Measurements from ENCODE around the gene CAMK2D. TPM values are rescaled to one million over a fixed set of nuclear protein-coding genes. Genes with fewer than 3 reads are reported as not detected.

The CAMK2D gene
- total RNA-seq, 1 donor from 2014 or later, result 19.7 TPM

GRCh38 chr4:113559947-113560346, 201.6 kb downstream of the CAMK2D start:
- peaks cover 10% of the 10 kb centered on the region for H3K4me1 Mint-ChIP-seq (ENCODE audit: unreplicated experiment)

DNA sequence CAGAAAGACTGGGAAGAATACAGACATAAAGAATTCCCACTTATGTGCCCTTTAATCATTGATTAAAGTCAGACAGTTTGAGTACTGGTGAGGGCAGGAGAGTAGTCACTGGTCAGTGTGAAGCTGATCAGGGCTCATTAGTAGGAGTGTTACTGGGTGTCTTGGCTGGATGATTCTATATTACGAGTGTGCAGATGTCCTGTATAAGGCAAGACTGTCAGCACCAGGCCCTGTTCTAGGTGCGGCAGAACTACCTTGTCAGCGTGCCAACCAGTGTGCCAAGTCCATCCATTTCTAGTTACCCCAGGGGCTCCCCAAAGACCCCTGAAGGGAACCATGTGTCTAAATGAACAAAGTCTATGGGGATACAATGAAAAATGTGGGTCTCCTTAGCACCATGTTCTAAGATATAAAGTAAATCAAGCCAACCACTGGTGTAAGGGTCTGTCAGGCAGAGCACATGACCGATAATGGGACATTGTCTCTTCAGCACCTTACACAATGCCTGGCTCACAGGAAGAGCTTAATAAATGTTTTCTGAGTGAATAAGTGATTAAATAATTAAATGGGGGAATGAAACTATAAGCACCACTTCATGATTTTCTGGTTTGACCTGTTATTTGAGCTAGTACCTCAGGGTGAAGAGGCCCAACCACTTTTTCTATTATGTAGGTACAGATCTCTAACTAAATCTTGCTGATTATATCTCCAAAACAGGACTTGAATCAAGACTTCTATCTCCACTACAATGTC, 205.0 kb downstream of the CAMK2D start:
- TF ChIP-seq CTCF (IDR thresholded peaks at IDR 0.05; ENCODE audit: unreplicated experiment), result no peak

More at GRCh38 chr4:113559947-113560346, 201.6 kb downstream of the CAMK2D start:
- Mint-ChIP-seq H3K27me3 (ENCODE audit: unreplicated experiment) (peaks cover 2% of the 10 kb centered on the region), H3K27ac (ENCODE audit: unreplicated experiment) (no peak overlapping the region), H3K4me3 (ENCODE audit: unreplicated experiment) (no peak overlapping the region), H3K9me3 (ENCODE audit: unreplicated experiment) (no peaks in the 10 kb centered on the region), H3K36me3 (ENCODE audit: low read depth, unreplicated experiment) (no peaks in the 10 kb centered on the region)
- no peak for TF ChIP-seq CTCF (IDR thresholded peaks at IDR 0.05; ENCODE audit: unreplicated experiment)
- no peak for DNase-seq (ENCODE audit: low spot score)

GRCh38 chr4:113555868-113556267, 205.7 kb downstream of the CAMK2D start:
- Mint-ChIP-seq H3K4me3 (ENCODE audit: unreplicated experiment) (no peak overlapping the region), H3K9me3 (ENCODE audit: unreplicated experiment) (no peaks in the 10 kb centered on the region), H3K27me3 (ENCODE audit: unreplicated experiment) (peaks cover 2% of the 10 kb centered on the region), H3K36me3 (ENCODE audit: low read depth, unreplicated experiment) (no peaks in the 10 kb centered on the region), H3K4me1 (ENCODE audit: unreplicated experiment) (peaks cover 7% of the 10 kb centered on the region), H3K27ac (ENCODE audit: unreplicated experiment) (no peak overlapping the region)
- no peak for DNase-seq (ENCODE audit: low spot score)
- no peak for TF ChIP-seq CTCF (IDR thresholded peaks at IDR 0.05; ENCODE audit: unreplicated experiment)

More for the DNA sequence above, 205.0 kb downstream of the CAMK2D start:
- H3K27me3 Mint-ChIP-seq (ENCODE audit: unreplicated experiment), result peaks cover 2% of the 10 kb centered on the region
- no peak overlapping the region for H3K4me3 Mint-ChIP-seq (ENCODE audit: unreplicated experiment)
- H3K4me1 Mint-ChIP-seq (ENCODE audit: unreplicated experiment), result peaks cover 8% of the 10 kb centered on the region
- H3K27ac Mint-ChIP-seq (ENCODE audit: unreplicated experiment), result no peak overlapping the region
- H3K9me3 Mint-ChIP-seq (ENCODE audit: unreplicated experiment), result no peaks in the 10 kb centered on the region
- DNase-seq (ENCODE audit: low spot score), result no peak
- H3K36me3 Mint-ChIP-seq (ENCODE audit: low read depth, unreplicated experiment), result no peaks in the 10 kb centered on the region

- Mint-ChIP-seq H3K9me3 (ENCODE audit: unreplicated experiment) (no peaks in the 10 kb centered on the region), H3K36me3 (ENCODE audit: low read depth, unreplicated experiment) (no peaks in the 10 kb centered on the region), H3K27me3 (ENCODE audit: unreplicated experiment) (peaks cover 2% of the 10 kb centered on the region), H3K27ac (ENCODE audit: unreplicated experiment) (no peak overlapping the region), H3K4me1 (ENCODE audit: unreplicated experiment) (no peaks in the 10 kb centered on the region), H3K4me3 (ENCODE audit: unreplicated experiment) (no peak overlapping the region)
- no peak for TF ChIP-seq CTCF (IDR thresholded peaks at IDR 0.05; ENCODE audit: unreplicated experiment)
- no peak for DNase-seq (ENCODE audit: low spot score)
Observed at GRCh38 chr4:113553082-113553481, 208.5 kb downstream of the CAMK2D start.

DNA sequence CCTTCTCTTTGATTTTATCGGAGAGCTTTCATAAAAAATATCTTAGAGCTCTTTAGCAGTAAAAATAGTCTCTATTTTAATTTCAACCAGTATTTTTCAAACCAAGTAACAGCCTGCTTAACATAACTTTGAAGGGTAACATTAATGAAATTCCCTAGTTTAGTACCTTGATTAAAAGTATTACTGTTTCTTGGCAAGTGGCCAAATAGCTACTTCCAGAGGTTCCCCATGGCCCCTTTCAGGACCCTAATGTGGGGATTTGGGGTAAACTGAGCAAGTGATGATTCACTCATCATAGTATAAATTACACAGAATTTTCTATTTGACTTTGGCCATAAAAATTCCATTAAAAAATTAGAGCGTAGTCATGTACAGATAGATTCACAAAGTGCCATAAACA, 211.0 kb downstream of the CAMK2D start:
- H3K27ac Mint-ChIP-seq (ENCODE audit: unreplicated experiment), result no peak overlapping the region
- H3K36me3 Mint-ChIP-seq (ENCODE audit: low read depth, unreplicated experiment), result no peaks in the 10 kb centered on the region
- TF ChIP-seq CTCF (IDR thresholded peaks at IDR 0.05; ENCODE audit: unreplicated experiment), result no peak
- no peaks in the 10 kb centered on the region for H3K27me3 Mint-ChIP-seq (ENCODE audit: unreplicated experiment)
- no peaks in the 10 kb centered on the region for H3K9me3 Mint-ChIP-seq (ENCODE audit: unreplicated experiment)
- no peak for DNase-seq (ENCODE audit: low spot score)
- peaks cover 5% of the 10 kb centered on the region for H3K4me1 Mint-ChIP-seq (ENCODE audit: unreplicated experiment)
- H3K4me3 Mint-ChIP-seq (ENCODE audit: unreplicated experiment), result no peak overlapping the region

All from endothelial cell (in vitro differentiated cells).